ENCODE results near the gene TSHZ1. TPM values are rescaled to one million over a fixed set of nuclear protein-coding genes. Genes with fewer than 3 reads are reported as not detected.

The TSHZ1 gene
- total and polyA plus RNA-seq, 4 donors, result 4.2 to 6.6 (median 5.6) TPM

GRCh38 chr18:75291460-75291859 lies 80.9 kb downstream of the TSHZ1 start:
- H3K27me3 ChIP-seq (ENCODE audit: control insufficient read depth in 4 of 4, insufficient read depth in 4 of 4, low read length in 3 of 4), result no peaks in the 10 kb centered on the region
- H3K36me3 ChIP-seq (ENCODE audit: control insufficient read depth in 4 of 4, insufficient read depth in 3 of 4, low read depth in 1 of 4, low read length in 3 of 4), result peaks cover 3 to 16% (median 7%) of the 10 kb centered on the region in 4 donors
- no peak overlapping the region for H3K4me3 ChIP-seq (ENCODE audit: low read depth in 1 of 3, low read length in 3 of 3)
- H3K4me1 ChIP-seq (ENCODE audit: control insufficient read depth in 4 of 4, insufficient read depth in 4 of 4, low read length in 3 of 4), result peaks cover 7 to 21% (median 12%) of the 10 kb centered on the region in 4 donors
- no peaks in the 10 kb centered on the region for H3K9me3 ChIP-seq (ENCODE audit: control insufficient read depth in 4 of 4, low read length in 3 of 4)
- 77% methylated on average over 9 of the region's 9 CpGs for WGBS
- TF ChIP-seq RXRA (IDR thresholded peaks at IDR 0.05) (no peak), GABPA (IDR thresholded peaks at IDR 0.05 in 1 of 2, conservative IDR thresholded peaks at IDR 0.05 in 1 of 2) (no peak), REST (IDR thresholded peaks at IDR 0.05) (no peak), YY1 (IDR thresholded peaks at IDR 0.05) (no peak), HNF4G (IDR thresholded peaks at IDR 0.05) (no peak), RAD21 (IDR thresholded peaks at IDR 0.05) (no peak), NR2F2 (IDR thresholded peaks at IDR 0.05) (no peak), FOXA2 (IDR thresholded peaks at IDR 0.05) (no peak), HNF4A (conservative IDR thresholded peaks at IDR 0.05) (no peak), JUND (IDR thresholded peaks at IDR 0.05) (no peak)
- H3K27ac ChIP-seq (ENCODE audit: low read depth in 1 of 2, low read length in 2 of 2), result no peak overlapping the region
- DNase-seq (ENCODE audit: low spot score), result no peak
- H3K9ac ChIP-seq (ENCODE audit: low read depth in 1 of 2, low read length in 2 of 2), result no peak overlapping the region

GRCh38 chr18:75293591-75293990 lies 83.0 kb downstream of the TSHZ1 start:
- Histone ChIP-seq H3K4me3 (ENCODE audit: low read depth in 1 of 3, low read length in 3 of 3) (no peak overlapping the region), H3K4me1 (ENCODE audit: control insufficient read depth in 4 of 4, insufficient read depth in 4 of 4, low read length in 3 of 4) (peaks cover 7 to 19% (median 12%) of the 10 kb centered on the region in 4 donors), H3K27ac (ENCODE audit: low read depth in 1 of 2, low read length in 2 of 2) (no peak overlapping the region)

More at GRCh38 chr18:75293591-75293990, 83.0 kb downstream of the TSHZ1 start:
- 94% methylated on average over 9 of the region's 9 CpGs for WGBS
- no peaks in the 10 kb centered on the region for H3K27me3 ChIP-seq (ENCODE audit: control insufficient read depth in 4 of 4, insufficient read depth in 4 of 4, low read length in 3 of 4)
- H3K36me3 ChIP-seq (ENCODE audit: control insufficient read depth in 4 of 4, insufficient read depth in 3 of 4, low read depth in 1 of 4, low read length in 3 of 4), result no peaks in the 10 kb centered on the region
- H3K9ac ChIP-seq (ENCODE audit: low read depth in 1 of 2, low read length in 2 of 2), result no peak overlapping the region
- no peak for TF ChIP-seq TAF1 (conservative IDR thresholded peaks at IDR 0.05)
- no peak for TF ChIP-seq SP1 (IDR thresholded peaks at IDR 0.05)
- no peak for TF ChIP-seq HNF4G (IDR thresholded peaks at IDR 0.05)
- no peak for TF ChIP-seq MAX (IDR thresholded peaks at IDR 0.05)
- no peak for TF ChIP-seq CTCF (IDR thresholded peaks at IDR 0.05; ENCODE audit: low read depth, low read length, missing input control)
- no peaks in the 10 kb centered on the region for H3K9me3 ChIP-seq (ENCODE audit: control insufficient read depth in 4 of 4, low read length in 3 of 4)
- DNase-seq (ENCODE audit: low spot score), result no peak
